ENCODE results near the gene PYDC1. TPM values are rescaled to one million over a fixed set of nuclear protein-coding genes. Genes with fewer than 3 reads are reported as not detected.

The PYDC1 gene
- total and polyA plus RNA-seq, 2 of the 8 experiments (the other 6 are each of a cell fraction or from before 2014, with no cell fraction given): 3.5 to 11.1 TPM

DNA sequence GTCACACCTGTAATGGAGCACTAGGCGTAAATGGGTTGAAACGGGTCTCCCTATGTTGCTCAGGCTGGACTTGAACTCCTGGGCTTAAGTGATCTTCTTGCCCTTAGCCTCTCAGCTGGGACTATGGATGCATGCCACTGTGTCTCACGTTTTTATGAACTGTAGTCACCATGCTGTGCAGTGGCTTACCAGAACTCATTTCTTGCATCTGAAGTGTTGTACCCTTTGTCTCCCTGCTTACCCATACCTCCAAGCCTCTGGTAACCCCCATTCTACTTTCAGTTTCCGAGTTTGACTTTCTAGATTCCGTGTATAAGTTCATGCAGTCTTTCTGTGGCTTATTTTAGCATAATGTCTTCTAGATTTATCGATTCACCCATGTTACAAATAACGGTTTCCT lies 22.0 kb downstream of the PYDC1 start:
- no peak overlapping the region for H3K18ac ChIP-seq (ENCODE audit: extremely low read depth, low read length)
- no peak overlapping the region for H3K4ac ChIP-seq (replicated peaks; ENCODE audit: insufficient read length, low read depth, low read length)
- H2BK120ac ChIP-seq (replicated peaks; ENCODE audit: low read depth, low read length): no peak overlapping the region
- H3K27me3 ChIP-seq (replicated peaks in 1 of 4; ENCODE audit: control insufficient read depth in 3 of 4, extremely low read depth in 1 of 4, insufficient read depth in 3 of 4, low read length in 3 of 4): no peaks in the 10 kb centered on the region
- H4K91ac ChIP-seq (replicated peaks; ENCODE audit: insufficient read length, low read length): no peak overlapping the region
- H4K5ac ChIP-seq (ENCODE audit: insufficient read length, low read depth, low read length): no peak overlapping the region
- ChIA-PET CTCF (ENCODE audit: partially characterized antibody) (interaction anchor here (1.6 kb wide), 1 partner anchor 22 kb away, joined by 4 read pairs; the partner anchor contains the start of gene PYDC1), POLR2A (ENCODE audit: partially characterized antibody) (interaction anchor here (1.2 to 17.4 kb wide), 7 partner anchors 10 to 74 kb away, joined by 3 to 430 read pairs (median 8); partner anchors contain the start of genes FUS, PYCARD, PYDC1 and TRIM72)
- peaks cover 5 to 33% of the 10 kb centered on the region in 2 experiments for H4K20me1 ChIP-seq (replicated peaks in 1 of 2; ENCODE audit: control insufficient read depth in 1 of 2, insufficient read depth in 2 of 2, low read length in 2 of 2)
- WGBS, 2 experiments (ENCODE audit: extremely low coverage in 1 of 2, insufficient coverage in 1 of 2, insufficient read length in 1 of 2, insufficient replicate concordance in 2 of 2, low coverage in 1 of 2, low lambda C conversion rate in 2 of 2, missing lambda C conversion rate in 1 of 2): 91% methylated on average over 7 of the region's 7 CpGs; no CpG with 5 or more reads in 1 of the 2 experiments
- H3K23ac ChIP-seq (ENCODE audit: insufficient read length): no peak overlapping the region
- H2AFZ ChIP-seq (ENCODE audit: low read length): no peak overlapping the region
- H2AK5ac ChIP-seq (ENCODE audit: low read depth, low read length): no peak overlapping the region
- H3K79me2 ChIP-seq (ENCODE audit: control insufficient read depth in 1 of 2, insufficient read depth in 2 of 2, low read length in 2 of 2): peaks cover 0 to 12% of the 10 kb centered on the region in 2 experiments; a peak in 2 of 4 replicates
- FAIRE-seq (no peak), DNase-seq (ENCODE audit: low read depth in 1 of 2, low spot score in 2 of 2) (no peak)
- H3K9ac ChIP-seq (replicated peaks in 1 of 4; ENCODE audit: extremely low read depth in 1 of 4, low read depth in 3 of 4, low read length in 3 of 4): no peak overlapping the region; a peak in 1 of 7 replicates
- no peak overlapping the region for H3K27ac ChIP-seq (ENCODE audit: low read depth, low read length)
- H3K79me1 ChIP-seq (ENCODE audit: low read depth, low read length): peaks cover 10% of the 10 kb centered on the region
- no peaks in the 10 kb centered on the region for H3K9me3 ChIP-seq (ENCODE audit: insufficient read depth in 2 of 2, low read depth in 1 of 2, low read length in 1 of 2)
- no peak overlapping the region for H4K8ac ChIP-seq (ENCODE audit: extremely low read depth, insufficient read depth, low read length)
- peaks cover 40 to 67% (median 65%) of the 10 kb centered on the region in 4 experiments for H3K36me3 ChIP-seq (ENCODE audit: control insufficient read depth in 2 of 4, insufficient read depth in 4 of 4, low read length in 3 of 4)
- no peak overlapping the region for H3K4me2 ChIP-seq (ENCODE audit: insufficient read depth in 1 of 2, low read depth in 2 of 2, low read length in 2 of 2)
- H3K23me2 ChIP-seq (ENCODE audit: low read depth, low read length): no peaks in the 10 kb centered on the region
- H2BK15ac ChIP-seq (ENCODE audit: low read length): no peak overlapping the region
- H3K14ac ChIP-seq (ENCODE audit: insufficient read length): no peak overlapping the region
- no peak overlapping the region for H3K56ac ChIP-seq (replicated peaks; ENCODE audit: insufficient read length, low read depth, low read length)
- no peaks in the 10 kb centered on the region for H3K4me1 ChIP-seq (replicated peaks in 1 of 4; ENCODE audit: control insufficient read depth in 3 of 4, insufficient read depth in 4 of 4, low read length in 3 of 4)
- no peak overlapping the region for H2BK5ac ChIP-seq (ENCODE audit: low read depth, low read length)
- H3K4me3 ChIP-seq (ENCODE audit: extremely low read depth in 1 of 4, insufficient read depth in 2 of 4, low read depth in 3 of 4, low read length in 4 of 4): no peak overlapping the region
- H2BK12ac ChIP-seq (ENCODE audit: low read depth, low read length): no peak overlapping the region
- no peak overlapping the region for H2BK20ac ChIP-seq (ENCODE audit: low read length)
- TF ChIP-seq POLR2AphosphoS5 (IDR thresholded peaks at IDR 0.05; ENCODE audit: low read depth, low read length) (peak; percentile 91), POLR2A (IDR thresholded peaks at IDR 0.05; ENCODE audit: control extremely low read depth in 1 of 2, low read depth in 2 of 2, low read length in 2 of 2) (peak in 1 of 2 experiments; percentile 79; a peak in 2 of 3 replicates), KDM5A (IDR thresholded peaks at IDR 0.05; ENCODE audit: low read length) (no peak)

All from H1 (cell line).